Mammary epithelial cell (primary cell): ENCODE measurements around the gene FBN2.

ENCODE experiments used
- EZH2 ChIP-seq: IDR thresholded peaks from 2 replicates; pipeline ENCODE4 v1.6.1; 2012; ENCODE audit warnings: low read length, inconsistent platforms, borderline replicate concordance
- TF ChIP-seq, protein P1 (sequence below), 2 donors: IDR thresholded peaks in 1 of 2; conservative IDR thresholded peaks in 1 of 2; 2 replicates each; pipeline ENCODE4 v1.5.1; 2011 to 2012; ENCODE audit warnings: inconsistent platforms in 2 of 2, low read length in 2 of 2, mild to moderate bottlenecking in 2 of 2, control low read depth in 1 of 2, low read depth in 1 of 2; ENCODE audit not compliant: insufficient read depth in 1 of 2; ENCODE audit errors: extremely low read depth in 1 of 2

DNA sequence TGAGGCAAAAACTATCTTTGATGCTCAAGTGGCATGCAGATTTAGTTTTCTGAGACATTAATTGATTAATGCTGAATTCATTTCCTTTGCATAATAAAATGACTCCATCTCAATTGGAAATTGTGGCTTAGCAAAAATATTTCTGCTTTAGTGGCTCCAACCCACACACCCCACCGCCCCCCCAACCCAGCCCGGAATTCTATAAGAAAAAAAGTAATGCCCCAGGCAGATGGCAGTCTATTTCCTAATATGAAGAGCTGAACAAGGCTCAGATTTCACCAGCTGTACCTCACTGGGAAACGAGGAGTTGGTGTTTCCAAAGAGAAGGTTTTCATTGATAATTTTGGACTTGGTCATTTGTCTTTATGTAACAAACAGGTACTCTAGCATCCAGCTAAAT is 182.1 kb downstream of the FBN2 start:
- TF ChIP-seq, protein P1, sequence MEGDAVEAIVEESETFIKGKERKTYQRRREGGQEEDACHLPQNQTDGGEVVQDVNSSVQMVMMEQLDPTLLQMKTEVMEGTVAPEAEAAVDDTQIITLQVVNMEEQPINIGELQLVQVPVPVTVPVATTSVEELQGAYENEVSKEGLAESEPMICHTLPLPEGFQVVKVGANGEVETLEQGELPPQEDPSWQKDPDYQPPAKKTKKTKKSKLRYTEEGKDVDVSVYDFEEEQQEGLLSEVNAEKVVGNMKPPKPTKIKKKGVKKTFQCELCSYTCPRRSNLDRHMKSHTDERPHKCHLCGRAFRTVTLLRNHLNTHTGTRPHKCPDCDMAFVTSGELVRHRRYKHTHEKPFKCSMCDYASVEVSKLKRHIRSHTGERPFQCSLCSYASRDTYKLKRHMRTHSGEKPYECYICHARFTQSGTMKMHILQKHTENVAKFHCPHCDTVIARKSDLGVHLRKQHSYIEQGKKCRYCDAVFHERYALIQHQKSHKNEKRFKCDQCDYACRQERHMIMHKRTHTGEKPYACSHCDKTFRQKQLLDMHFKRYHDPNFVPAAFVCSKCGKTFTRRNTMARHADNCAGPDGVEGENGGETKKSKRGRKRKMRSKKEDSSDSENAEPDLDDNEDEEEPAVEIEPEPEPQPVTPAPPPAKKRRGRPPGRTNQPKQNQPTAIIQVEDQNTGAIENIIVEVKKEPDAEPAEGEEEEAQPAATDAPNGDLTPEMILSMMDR (conservative IDR thresholded peaks at IDR 0.05 in 1 of 2, IDR thresholded peaks at IDR 0.05 in 1 of 2; ENCODE audit: extremely low read depth in 1 of 2, insufficient read depth in 1 of 2, low read depth in 1 of 2, low read length in 2 of 2): no peak
- no peak for TF ChIP-seq EZH2
